HG03045 (cell line): Measurements from ENCODE around the gene SETMAR.
"Not testable (repeated sequence)": the region's sequence is repeated elsewhere in the genome, so short reads cannot be mapped to it uniquely, and the experiment has no call there.

Experiments
- ATAC-seq: cut with Tn5 transposase; IDR thresholded peaks from one replicate; pipeline ENCODE4 v1.9.1; 2021; ENCODE audit warnings: mild to moderate bottlenecking, moderate library complexity; ENCODE audit not compliant: unreplicated experiment

Gene SETMAR

GRCh38 chr3:4313606-4314293, 10.6 kb downstream of the SETMAR start:
- no peak for ATAC-seq

DNA sequence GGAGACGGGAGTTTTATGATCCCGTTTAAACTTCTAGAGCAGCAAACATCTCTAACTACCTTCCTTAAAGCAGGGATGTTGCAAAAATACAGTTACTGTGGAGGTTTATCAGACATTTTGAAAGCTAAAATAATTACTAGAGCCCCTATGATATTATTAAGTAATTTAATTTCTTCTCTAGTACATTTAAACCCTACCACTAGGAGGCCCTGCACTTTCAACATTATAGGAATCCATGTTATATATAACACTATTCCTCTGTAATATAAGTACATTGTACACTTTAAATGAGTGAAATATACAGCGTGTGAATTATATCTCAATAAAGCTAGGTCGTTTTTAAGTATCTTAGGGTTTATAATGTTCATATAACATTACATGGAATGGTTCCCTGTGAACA, 11.5 kb downstream of the SETMAR start:
- ATAC-seq: no peak

GRCh38 chr3:4320096-4320911, 17.1 kb downstream of the SETMAR start:
- ATAC-seq: no peak

DNA sequence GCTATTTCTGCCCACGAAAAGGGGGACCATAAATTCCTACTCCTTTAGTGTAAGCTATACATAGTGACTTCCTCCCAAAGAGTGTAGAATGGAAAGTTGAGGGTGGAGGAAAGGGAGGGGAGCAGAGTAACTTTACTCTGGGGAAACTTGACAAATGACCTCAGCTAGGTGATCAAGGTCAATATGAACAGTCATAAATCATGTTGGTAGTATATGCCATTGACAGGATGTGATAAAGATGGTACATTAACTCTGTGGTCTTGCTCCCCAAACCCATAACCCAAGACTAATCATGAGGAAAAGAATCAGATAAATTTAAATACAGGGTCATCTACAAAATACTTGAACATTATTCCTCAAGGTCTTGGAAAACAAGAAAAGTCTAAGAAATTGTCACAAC, 18.6 kb downstream of the SETMAR start:
- ATAC-seq: no peak

GRCh38 chr3:4322635-4323034, 19.5 kb downstream of the SETMAR start:
- ATAC-seq: no peak

GRCh38 chr3:4323246-4324027, 20.3 kb downstream of the SETMAR start:
- no peak for ATAC-seq

DNA sequence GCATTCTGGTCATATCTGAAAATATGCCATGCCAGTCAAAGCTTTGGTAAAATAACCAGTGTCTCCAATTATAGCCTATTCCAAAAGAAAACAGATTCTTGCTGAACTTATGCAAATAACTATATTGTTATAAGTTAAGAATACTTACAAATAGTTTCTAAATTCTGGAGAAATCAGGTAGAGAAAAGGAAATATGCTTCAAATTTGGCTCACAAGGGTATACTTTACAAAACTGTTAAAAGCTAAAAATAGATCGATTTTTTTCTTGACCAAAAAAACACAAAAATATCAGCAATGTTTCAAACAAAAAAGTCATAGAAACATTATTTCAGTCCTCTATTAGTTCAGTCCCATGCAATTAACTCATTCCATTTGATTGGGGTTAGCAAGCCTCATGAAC, 23.7 kb downstream of the SETMAR start:
- no peak for ATAC-seq

- ATAC-seq: not testable (repeated sequence)
Observed at GRCh38 chr3:4329806-4330205, 26.6 kb downstream of the SETMAR start.

DNA sequence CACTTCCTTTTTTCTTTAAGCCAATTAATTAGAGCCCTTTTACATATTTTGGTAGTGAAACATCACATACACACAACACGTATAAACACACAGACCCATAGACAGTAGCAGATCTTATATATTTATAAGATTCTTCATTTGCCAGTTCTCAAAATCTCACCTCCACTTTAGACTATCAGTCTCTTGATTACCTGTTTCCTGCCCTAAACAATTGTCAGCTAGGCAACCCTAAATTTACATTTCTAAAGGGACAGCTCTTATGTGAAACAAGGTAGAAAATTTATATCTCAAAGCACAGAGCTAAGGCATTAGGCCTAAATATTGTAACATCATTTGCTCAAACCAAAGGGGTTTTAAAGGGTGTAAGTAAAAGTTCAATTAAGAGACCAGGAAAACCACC, 28.9 kb downstream of the SETMAR start:
- no peak for ATAC-seq

GRCh38 chr3:4332574-4332973, 29.4 kb downstream of the SETMAR start:
- ATAC-seq: no peak

DNA sequence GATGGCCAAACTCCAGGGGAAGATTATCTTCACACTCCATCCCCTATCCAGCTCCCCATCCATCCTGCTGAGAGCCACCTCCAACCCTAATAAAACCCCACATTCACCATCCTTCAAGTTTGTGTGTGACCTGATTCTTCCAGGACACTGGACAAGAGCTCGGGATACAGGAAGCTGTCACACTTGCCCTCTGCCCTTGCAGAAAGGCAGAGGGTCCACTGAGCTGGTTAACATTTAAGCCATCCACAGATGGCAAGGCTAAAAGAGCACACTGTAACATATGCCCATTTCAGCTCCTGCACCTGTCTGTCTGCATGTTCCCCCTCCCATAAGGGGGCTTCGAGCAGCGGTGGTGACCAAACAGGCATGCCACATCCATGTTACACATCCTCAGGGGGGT, 29.8 kb downstream of the SETMAR start:
- ATAC-seq: no peak

- no peak for ATAC-seq
Observed at GRCh38 chr3:4334548-4334947, 31.4 kb downstream of the SETMAR start.

DNA sequence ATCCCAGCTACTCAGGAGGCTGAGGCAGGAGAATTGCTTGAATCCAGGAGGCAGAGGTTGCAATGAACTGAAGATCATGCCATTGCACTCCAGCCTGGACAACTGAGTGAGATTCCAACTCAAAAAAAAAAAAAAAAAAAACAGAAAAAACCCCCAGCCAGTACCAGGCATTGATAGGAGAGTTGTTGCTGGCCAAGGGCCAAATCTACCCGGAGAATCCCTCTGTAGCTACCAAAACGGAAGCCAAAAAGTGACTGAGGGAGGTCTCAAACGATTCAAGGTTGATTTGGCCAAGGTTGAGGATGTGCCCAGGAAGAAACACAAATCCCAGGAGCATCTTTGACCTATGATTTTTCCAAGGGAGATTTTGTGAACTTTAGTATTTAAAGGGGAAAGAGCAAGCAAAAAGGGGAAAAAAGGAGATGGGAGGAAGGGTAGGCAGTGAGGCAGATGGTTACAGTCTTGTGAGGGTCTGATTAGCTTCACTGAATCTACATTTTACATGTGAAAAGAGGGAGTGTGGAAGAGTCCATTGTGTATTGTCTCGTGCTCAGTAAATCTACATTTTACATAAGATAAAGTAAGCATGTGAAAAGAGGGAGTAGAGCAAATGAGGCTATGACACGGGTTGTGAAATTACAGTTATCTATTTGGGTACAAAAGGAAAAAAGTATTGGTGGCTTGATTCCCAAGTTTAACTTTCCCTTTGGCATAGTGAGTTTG, 32.8 kb downstream of the SETMAR start:
- no peak for ATAC-seq

- ATAC-seq: no peak
Observed at GRCh38 chr3:4336850-4337546, 33.8 kb downstream of the SETMAR start.

DNA sequence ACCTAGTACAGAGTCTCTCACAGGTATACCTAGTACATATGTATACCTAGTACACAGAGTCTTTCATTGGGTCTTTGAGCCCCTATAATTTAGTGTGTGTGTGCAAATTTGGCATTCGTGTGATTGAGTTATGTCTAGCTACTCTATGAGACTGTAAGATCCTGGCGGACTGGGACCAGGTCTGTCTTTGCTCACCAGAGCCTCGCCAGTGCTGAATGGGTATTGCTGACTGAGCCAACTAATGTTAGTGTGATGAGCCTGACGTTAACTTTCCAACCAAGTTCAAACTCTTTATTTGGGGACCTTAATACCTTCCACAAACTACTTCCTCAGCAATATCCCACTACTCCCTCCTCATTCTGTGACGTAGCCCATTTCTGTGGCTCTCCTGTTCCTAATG, 35.6 kb downstream of the SETMAR start:
- ATAC-seq: no peak

DNA sequence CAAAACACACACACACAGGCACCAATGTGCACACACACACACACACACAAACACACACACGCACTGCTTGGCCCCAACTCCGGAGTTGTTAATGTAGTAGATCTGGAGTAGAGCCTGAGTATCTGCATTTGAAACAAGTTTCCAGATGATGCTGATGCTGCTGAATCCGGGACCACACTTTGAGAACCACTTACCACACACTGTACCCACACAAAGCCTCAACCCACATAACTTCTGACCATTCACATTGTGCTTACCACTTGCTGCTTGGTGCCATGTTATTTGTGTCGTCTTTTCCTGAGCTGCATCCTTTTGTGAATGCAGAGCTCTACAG, 36.9 kb downstream of the SETMAR start:
- ATAC-seq: no peak

DNA sequence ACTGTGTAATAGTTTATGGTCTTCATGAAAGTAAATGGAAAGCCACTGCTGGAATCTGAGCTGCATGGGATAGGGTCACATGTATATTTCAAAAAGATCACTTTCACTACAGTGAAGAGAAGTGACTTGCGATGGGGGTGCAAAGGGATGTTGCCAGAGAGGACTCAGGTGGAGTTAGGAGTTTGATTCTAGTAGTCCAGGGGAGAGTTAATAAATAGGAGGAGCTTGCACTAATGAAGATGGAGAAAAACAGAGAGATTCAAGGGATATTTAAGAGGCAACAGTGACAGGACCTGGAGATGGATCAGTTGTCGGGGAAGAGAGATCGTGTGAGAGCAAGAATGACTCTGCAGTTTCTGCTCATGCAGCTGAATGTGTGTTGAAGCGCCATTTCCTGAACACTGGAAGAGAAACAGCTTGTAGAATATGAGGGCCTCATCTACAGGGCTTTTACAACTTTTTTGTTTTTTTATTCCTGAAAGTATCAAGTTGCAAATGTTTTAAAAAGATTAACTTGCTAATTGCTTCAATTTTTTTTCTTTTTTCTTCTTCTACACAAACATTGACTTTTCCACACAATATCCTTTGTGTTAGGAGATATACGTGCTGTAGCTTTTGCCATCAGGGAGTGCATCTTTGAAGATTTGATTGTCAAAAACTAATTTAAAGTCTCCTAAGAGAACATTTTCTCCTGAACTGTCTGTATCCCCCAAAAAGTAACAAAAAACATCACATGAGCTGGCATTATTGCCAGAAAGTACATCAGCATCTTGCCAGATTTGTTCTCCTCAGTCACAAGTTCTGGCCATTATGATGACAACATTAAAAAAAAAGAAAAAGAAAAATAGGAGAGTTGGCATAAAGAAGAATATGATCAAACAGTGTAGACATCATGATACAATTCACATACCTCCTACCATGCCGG, 37.5 kb downstream of the SETMAR start:
- ATAC-seq: no peak

DNA sequence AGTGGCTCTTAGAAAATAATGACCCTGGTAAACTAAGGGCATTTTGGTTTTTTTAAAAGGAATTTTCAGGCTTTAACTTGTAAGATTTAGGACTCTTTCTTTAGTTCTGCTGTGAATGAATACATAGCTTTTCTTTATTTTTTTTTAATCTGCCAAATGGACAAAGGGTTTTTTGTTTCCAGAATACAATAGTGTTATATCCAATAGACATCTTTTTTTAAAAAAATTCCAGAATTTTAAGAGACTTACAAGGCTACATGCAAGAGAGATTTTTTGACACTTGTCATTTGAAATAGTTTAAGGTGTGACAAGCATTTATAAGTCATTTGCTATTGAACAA, 38.1 kb downstream of the SETMAR start:
- no peak for ATAC-seq

GRCh38 chr3:4343258-4343657, 40.1 kb downstream of the SETMAR start:
- no peak for ATAC-seq

- ATAC-seq: peak; percentile 66
Observed at GRCh38 chr3:4350789-4351163, 47.6 kb downstream of the SETMAR start.
